GM12878 (cell line): ENCODE data around the gene CCDC88C. TPM values are rescaled to one million over a fixed set of nuclear protein-coding genes. Genes with fewer than 3 reads are reported as not detected.
A peak's percentile ranks its signal among the peaks of the same experiment; 100 is the strongest.

ENCODE experiments used
- ATF3 ChIP-seq: IDR thresholded peaks from 2 replicates; pipeline ENCODE4 v1.6.1; 2011; ENCODE audit warnings: low read depth, mild to moderate bottlenecking, low read length, moderate library complexity, borderline replicate concordance; ENCODE audit errors: extremely low read depth
- CREM ChIP-seq: IDR thresholded peaks from 2 replicates; pipeline ENCODE4 v1.6.1; 2014; ENCODE audit warnings: antibody characterized with exemption, low read depth
- DPF2 ChIP-seq: fragments of 450-650 bp; IDR thresholded peaks from 2 replicates; pipeline ENCODE4 v1.6.1; 2017; ENCODE audit warnings: mild to moderate bottlenecking
- HCFC1 ChIP-seq: fragments of 150-350 bp; IDR thresholded peaks from 2 replicates; pipeline ENCODE4 v1.6.1; 2014; ENCODE audit warnings: low read length
- MYC ChIP-seq: IDR thresholded peaks from 2 replicates; pipeline ENCODE4 v1.6.1; 2011; ENCODE audit warnings: mild to moderate bottlenecking, low read length, moderate library complexity, inconsistent platforms; ENCODE audit not compliant: insufficient read depth, insufficient replicate concordance, insufficient read length, severe bottlenecking
- SIX5 ChIP-seq: IDR thresholded peaks from 2 replicates; pipeline ENCODE4 v1.6.1; 2011; ENCODE audit warnings: mild to moderate bottlenecking, low read depth, low read length, moderate library complexity; ENCODE audit not compliant: severe bottlenecking
- SKIL ChIP-seq: fragments of 450-650 bp; IDR thresholded peaks from 2 replicates; pipeline ENCODE4 v1.6.1; 2017; ENCODE audit warnings: mild to moderate bottlenecking, low read depth, inconsistent platforms; ENCODE audit not compliant: poor library complexity, severe bottlenecking
- ZNF384 ChIP-seq: IDR thresholded peaks from 2 replicates; pipeline ENCODE4 v1.6.1; 2012; ENCODE audit warnings: low read depth, mild to moderate bottlenecking, low read length, improper control_type of control experiment, borderline replicate concordance
- ZZZ3 ChIP-seq: IDR thresholded peaks from 2 replicates; pipeline ENCODE4 v1.6.1; 2011; ENCODE audit warnings: low read depth; ENCODE audit not compliant: control insufficient read depth, insufficient read length
- polyA plus RNA-seq, 11 experiments: library from polyadenylated mRNA; depleted of rRNA in 4 of 11; unstranded in 6 of 11; stranded (reverse) in 5 of 11; fragments of >200 nt; fragmentation: Nextera tagmentation in 4 of 11; fragmentation: Illumina TruSeq in 1 of 11; extraction: Ambion mirVana in 4 of 11; extraction: Trizol in 1 of 11; gene quantifications; 1 replicate in 1 of 11; 2 replicates in 10 of 11; pipeline versions ENCODE4 v1.2.1 to v1.2.3, GENCODE V29; 2011 to 2016; ENCODE audit warnings: inconsistent platforms in 2 of 11, missing spikeins in 2 of 11, low read depth in 1 of 11
- total RNA-seq, 4 experiments: library from RNA; depleted of rRNA in 3 of 4; stranded (reverse); fragments of >200 nt in 3 of 4; fragmentation: Illumina TruSeq in 1 of 4; extraction: Trizol in 1 of 4; gene quantifications; 2 replicates each; pipeline versions ENCODE4 v1.2.1 to v1.2.3, GENCODE V29; 2013 to 2021

The CCDC88C gene
- total and polyA plus RNA-seq, 10 of the 15 experiments (the other 5 are each of a cell fraction or from before 2014, with no cell fraction given) = 4.0 to 79.6 (median 36.6) TPM

GRCh38 chr14:91230397-91231035, 187.1 kb downstream of the CCDC88C start (continued):
- TF ChIP-seq SKIL (no peak), ZZZ3 (no peak), MYC (no peak), ZNF384 (no peak), DPF2 (no peak), ATF3 (peak; percentile 32; the same call in 1 of the 2 replicates), HCFC1 (peak; percentile 43; the same call in 1 of the 2 replicates), SIX5 (peak; percentile 43), CREM (no peak)
